HepG2 (cell line): Measurements from ENCODE around the gene TPX2. TPM values are rescaled to one million over a fixed set of nuclear protein-coding genes. Genes with fewer than 3 reads are reported as not detected.

Experiments used
- ADNP ChIP-seq: sonication (generic); formaldehyde crosslinking; IDR thresholded peaks from 2 replicates; pipeline ENCODE4 v1.4.0; 2020; ENCODE audit warnings: missing genetic modification reagents
- CREBL2 ChIP-seq: sonication (generic); formaldehyde crosslinking; IDR thresholded peaks from 2 replicates; pipeline ENCODE4 v1.8.1; 2023; ENCODE audit warnings: missing genetic modification reagents, mild to moderate bottlenecking, borderline replicate concordance
- FOXK2 ChIP-seq: fragments of 450-650 bp; IDR thresholded peaks from 2 replicates; pipeline ENCODE4 v1.6.1; 2016
- GFI1 ChIP-seq: sonication (generic); formaldehyde crosslinking; IDR thresholded peaks from 2 replicates; pipeline ENCODE4 v1.5.0; 2020; ENCODE audit warnings: missing genetic modification reagents, mild to moderate bottlenecking, borderline replicate concordance
- KDM4B ChIP-seq: sonication (generic); formaldehyde crosslinking; IDR thresholded peaks from 2 replicates; pipeline ENCODE4 v1.4.0; 2020; ENCODE audit warnings: missing genetic modification reagents
- MBNL3 ChIP-seq: fragments of 250-450 bp; sonication (Bioruptor Pico); conservative IDR thresholded peaks from 2 replicates; pipeline ENCODE4 v1.8.0; 2022; ENCODE audit warnings: mild to moderate bottlenecking, inconsistent platforms
- NR3C1 ChIP-seq: sonication (generic); formaldehyde crosslinking; IDR thresholded peaks from 2 replicates; pipeline ENCODE4 v1.4.0; 2020; ENCODE audit warnings: missing genetic modification reagents
- PAWR ChIP-seq: sonication (generic); formaldehyde crosslinking; IDR thresholded peaks from 2 replicates; pipeline ENCODE4 v1.4.0; 2020; ENCODE audit warnings: missing genetic modification reagents, mild to moderate bottlenecking, borderline replicate concordance
- PITX1 ChIP-seq: sonication (generic); formaldehyde crosslinking; IDR thresholded peaks from 2 replicates; pipeline ENCODE4 v1.5.1; 2020; ENCODE audit warnings: mild to moderate bottlenecking, missing genetic modification reagents
- PRMT3 ChIP-seq: sonication (generic); formaldehyde crosslinking; IDR thresholded peaks from 2 replicates; pipeline ENCODE4 v1.8.1; 2022; ENCODE audit warnings: low read depth, mild to moderate bottlenecking, moderate library complexity, missing genetic modification reagents, borderline replicate concordance
- SP2 ChIP-seq: sonication (generic); formaldehyde crosslinking; IDR thresholded peaks from 2 replicates; pipeline ENCODE4 v1.5.1; 2020; ENCODE audit warnings: mild to moderate bottlenecking, missing genetic modification reagents
- TBL1XR1 ChIP-seq: fragments of 150-350 bp; IDR thresholded peaks from 2 replicates; pipeline ENCODE4 v1.6.1; 2014; ENCODE audit warnings: borderline replicate concordance, low read length; ENCODE audit not compliant: partially characterized antibody
- U2AF1 ChIP-seq: fragments of 200-400 bp; formaldehyde crosslinking; optimal IDR thresholded peaks from 2 replicates; pipeline ENCODE3; 2017; ENCODE audit warnings: mild to moderate bottlenecking, low read depth, low read length
- XRCC5 ChIP-seq: fragments of 200-400 bp; formaldehyde crosslinking; optimal IDR thresholded peaks from 2 replicates; pipeline ENCODE3; 2017; ENCODE audit warnings: mild to moderate bottlenecking, low read length
- ZBTB43 ChIP-seq: sonication (generic); formaldehyde crosslinking; conservative IDR thresholded peaks from 2 replicates; pipeline ENCODE4 v1.4.0; 2020; ENCODE audit warnings: missing genetic modification reagents
- ZKSCAN5 ChIP-seq: sonication (generic); formaldehyde crosslinking; IDR thresholded peaks from 2 replicates; pipeline ENCODE4 v1.5.1; 2020; ENCODE audit warnings: mild to moderate bottlenecking, missing genetic modification reagents
- ZNF142 ChIP-seq: sonication (generic); formaldehyde crosslinking; IDR thresholded peaks from 2 replicates; pipeline ENCODE4 v1.4.0; 2020; ENCODE audit warnings: missing genetic modification reagents
- ZNF496 ChIP-seq: sonication (generic); formaldehyde crosslinking; IDR thresholded peaks from 2 replicates; pipeline ENCODE4 v1.8.1; 2023; ENCODE audit warnings: mild to moderate bottlenecking, moderate library complexity, missing genetic modification reagents; ENCODE audit not compliant: insufficient replicate concordance
- ZNF614 ChIP-seq: IDR thresholded peaks from 2 replicates; pipeline ENCODE4 v1.6.1; 2018; ENCODE audit warnings: missing biosample characterization, missing genetic modification reagents, inconsistent platforms, borderline replicate concordance
- ZSCAN5A ChIP-seq: sonication (generic); formaldehyde crosslinking; IDR thresholded peaks from 2 replicates; pipeline ENCODE4 v1.8.0; 2022; ENCODE audit warnings: mild to moderate bottlenecking, missing genetic modification reagents, borderline replicate concordance
- polyA plus RNA-seq, 8 experiments: library from polyadenylated mRNA; depleted of rRNA in 3 of 8; stranded (reverse) in 7 of 8; unstranded in 1 of 8; fragments of >200 nt; fragmentation: Illumina TruSeq in 4 of 8; extraction: Trizol in 4 of 8; gene quantifications; 2 replicates each; pipeline versions ENCODE4 v1.2.1 to v1.2.3, GENCODE V29; 2011 to 2016; ENCODE audit warnings: low read depth in 4 of 8, missing spikeins in 1 of 8, mixed read lengths in 1 of 8; ENCODE audit not compliant: insufficient read depth in 1 of 8
- total RNA-seq, 5 experiments: library from RNA; depleted of rRNA; stranded (reverse); fragments of >200 nt; fragmentation: Illumina TruSeq; extraction: Trizol; gene quantifications; 2 replicates each; pipeline ENCODE4 v1.2.3, GENCODE V29; 2016; ENCODE audit warnings: low read depth in 1 of 5

TPX2 gene
- total and polyA plus RNA-seq, 2 of the 13 experiments (the other 11 are each of a cell fraction or from before 2014, with no cell fraction given), result 34.3 to 124 TPM

GRCh38 chr20:31738729-31739549 lies at the start of gene TPX2 (continued):
- TF ChIP-seq ZNF142 (CRISPR knock-in tag) (peak; percentile 92), XRCC5 (peak; percentile 90), ZNF496 (no peak), GFI1 (CRISPR knock-in tag) (peak; percentile 85; the same call in 1 of the 2 replicates), FOXK2 (peak; percentile 33; the same call in 1 of the 2 replicates), ZNF614 (CRISPR knock-in tag) (peak; percentile 96), TBL1XR1 (peak; percentile 34), SP2 (CRISPR knock-in tag) (peak; percentile 89), PITX1 (peak; percentile 87), U2AF1 (peak; percentile 91), ZSCAN5A (CRISPR knock-in tag) (peak; percentile 90), PAWR (CRISPR knock-in tag) (peak; percentile 46; the same call in 1 of the 2 replicates), NR3C1 (CRISPR knock-in tag) (0 out of 2 replicates have a peak, but pooled peaks have one; percentile 59), MBNL3 (CRISPR knock-in tag) (no peak), ZKSCAN5 (CRISPR knock-in tag) (no peak), ADNP (CRISPR knock-in tag) (no peak), ZBTB43 (CRISPR knock-in tag) (peak; percentile 87), CREBL2 (CRISPR knock-in tag) (no peak), PRMT3 (CRISPR knock-in tag) (peak; percentile 93; the same call in 1 of the 2 replicates), KDM4B (peak; percentile 10; the same call in 1 of the 2 replicates)
